ENCODE data around the gene TRPM6. TPM values are rescaled to one million over a fixed set of nuclear protein-coding genes. Genes with fewer than 3 reads are reported as not detected.

TRPM6 gene
- total and polyA plus RNA-seq, 2 experiments from 2014 or later, result 0.23 to 0.87 TPM

GRCh38 chr9:74770508-74771261 is 117.0 kb downstream of the TRPM6 start (continued):
- TF ChIP-seq EZH2phosphoT487 (IDR thresholded peaks at IDR 0.05; ENCODE audit: unreplicated experiment), result no peak
- TF ChIP-seq POLR2AphosphoS5 (IDR thresholded peaks at IDR 0.05; ENCODE audit: low read depth), result no peak
- TF ChIP-seq ZNF114 (CRISPR knock-in tag; IDR thresholded peaks at IDR 0.05), result no peak; the same call in 1 of the 2 replicates

DNA sequence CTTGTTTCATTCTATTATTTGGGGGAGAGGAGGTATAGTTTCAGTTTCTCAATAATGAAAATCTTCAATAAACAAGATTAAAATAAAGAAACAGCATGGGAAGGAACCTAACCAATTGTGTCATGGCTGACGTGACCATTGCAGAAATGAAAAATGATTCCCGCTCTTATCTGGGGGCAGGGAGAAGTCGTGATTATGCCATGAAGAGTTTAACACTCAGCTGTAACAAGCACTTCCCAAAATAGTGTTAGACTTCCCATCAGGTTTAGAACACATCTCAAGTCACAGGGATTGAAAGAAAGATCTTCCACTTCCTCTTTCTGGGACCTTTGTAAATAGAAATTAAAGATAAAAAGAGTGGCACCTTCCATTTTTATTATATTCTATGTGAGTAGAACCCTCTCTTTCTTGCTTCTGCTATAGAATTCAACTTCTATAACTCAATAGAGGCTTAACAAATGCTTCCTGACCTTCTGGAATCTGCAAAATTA is 122.2 kb downstream of the TRPM6 start:
- Histone ChIP-seq H3K4me2 (no peak overlapping the region), H3K4me1 (ENCODE audit: insufficient read depth) (peaks cover under 1% of the 10 kb centered on the region; the same call in 1 of the 2 replicates), H2AFZ (no peak overlapping the region), H3K36me3 (ENCODE audit: insufficient read depth) (no peaks in the 10 kb centered on the region), H3F3A (replicated peaks; ENCODE audit: low read depth) (no peaks in the 10 kb centered on the region), H3K9me2 (ENCODE audit: insufficient read depth) (no peaks in the 10 kb centered on the region), H3K79me2 (replicated peaks; ENCODE audit: insufficient read depth) (no peaks in the 10 kb centered on the region), H3K4me3 (no peak overlapping the region), H4K20me1 (replicated peaks; ENCODE audit: insufficient read depth) (no peaks in the 10 kb centered on the region), H3K27me3 (ENCODE audit: insufficient read depth) (no peaks in the 10 kb centered on the region), H3K27ac (ENCODE audit: low read depth) (no peak overlapping the region)
- no peak overlapping the region for H3K4me3 Mint-ChIP-seq
- DNase-seq (ENCODE audit: low spot score) (no peak), ATAC-seq (no peak)
- H3K27me3 Mint-ChIP-seq (ENCODE audit: insufficient read depth, low read depth, poor library complexity), result peaks cover 4% of the 10 kb centered on the region
- no peak overlapping the region for H3K27ac Mint-ChIP-seq
- no peaks in the 10 kb centered on the region; the same call in 1 of the 3 replicates for H3K4me1 Mint-ChIP-seq
- H3K9me3 Mint-ChIP-seq, result no peaks in the 10 kb centered on the region
- no peaks in the 10 kb centered on the region for H3K36me3 Mint-ChIP-seq (ENCODE audit: low read depth)
- TF ChIP-seq, protein P1, sequence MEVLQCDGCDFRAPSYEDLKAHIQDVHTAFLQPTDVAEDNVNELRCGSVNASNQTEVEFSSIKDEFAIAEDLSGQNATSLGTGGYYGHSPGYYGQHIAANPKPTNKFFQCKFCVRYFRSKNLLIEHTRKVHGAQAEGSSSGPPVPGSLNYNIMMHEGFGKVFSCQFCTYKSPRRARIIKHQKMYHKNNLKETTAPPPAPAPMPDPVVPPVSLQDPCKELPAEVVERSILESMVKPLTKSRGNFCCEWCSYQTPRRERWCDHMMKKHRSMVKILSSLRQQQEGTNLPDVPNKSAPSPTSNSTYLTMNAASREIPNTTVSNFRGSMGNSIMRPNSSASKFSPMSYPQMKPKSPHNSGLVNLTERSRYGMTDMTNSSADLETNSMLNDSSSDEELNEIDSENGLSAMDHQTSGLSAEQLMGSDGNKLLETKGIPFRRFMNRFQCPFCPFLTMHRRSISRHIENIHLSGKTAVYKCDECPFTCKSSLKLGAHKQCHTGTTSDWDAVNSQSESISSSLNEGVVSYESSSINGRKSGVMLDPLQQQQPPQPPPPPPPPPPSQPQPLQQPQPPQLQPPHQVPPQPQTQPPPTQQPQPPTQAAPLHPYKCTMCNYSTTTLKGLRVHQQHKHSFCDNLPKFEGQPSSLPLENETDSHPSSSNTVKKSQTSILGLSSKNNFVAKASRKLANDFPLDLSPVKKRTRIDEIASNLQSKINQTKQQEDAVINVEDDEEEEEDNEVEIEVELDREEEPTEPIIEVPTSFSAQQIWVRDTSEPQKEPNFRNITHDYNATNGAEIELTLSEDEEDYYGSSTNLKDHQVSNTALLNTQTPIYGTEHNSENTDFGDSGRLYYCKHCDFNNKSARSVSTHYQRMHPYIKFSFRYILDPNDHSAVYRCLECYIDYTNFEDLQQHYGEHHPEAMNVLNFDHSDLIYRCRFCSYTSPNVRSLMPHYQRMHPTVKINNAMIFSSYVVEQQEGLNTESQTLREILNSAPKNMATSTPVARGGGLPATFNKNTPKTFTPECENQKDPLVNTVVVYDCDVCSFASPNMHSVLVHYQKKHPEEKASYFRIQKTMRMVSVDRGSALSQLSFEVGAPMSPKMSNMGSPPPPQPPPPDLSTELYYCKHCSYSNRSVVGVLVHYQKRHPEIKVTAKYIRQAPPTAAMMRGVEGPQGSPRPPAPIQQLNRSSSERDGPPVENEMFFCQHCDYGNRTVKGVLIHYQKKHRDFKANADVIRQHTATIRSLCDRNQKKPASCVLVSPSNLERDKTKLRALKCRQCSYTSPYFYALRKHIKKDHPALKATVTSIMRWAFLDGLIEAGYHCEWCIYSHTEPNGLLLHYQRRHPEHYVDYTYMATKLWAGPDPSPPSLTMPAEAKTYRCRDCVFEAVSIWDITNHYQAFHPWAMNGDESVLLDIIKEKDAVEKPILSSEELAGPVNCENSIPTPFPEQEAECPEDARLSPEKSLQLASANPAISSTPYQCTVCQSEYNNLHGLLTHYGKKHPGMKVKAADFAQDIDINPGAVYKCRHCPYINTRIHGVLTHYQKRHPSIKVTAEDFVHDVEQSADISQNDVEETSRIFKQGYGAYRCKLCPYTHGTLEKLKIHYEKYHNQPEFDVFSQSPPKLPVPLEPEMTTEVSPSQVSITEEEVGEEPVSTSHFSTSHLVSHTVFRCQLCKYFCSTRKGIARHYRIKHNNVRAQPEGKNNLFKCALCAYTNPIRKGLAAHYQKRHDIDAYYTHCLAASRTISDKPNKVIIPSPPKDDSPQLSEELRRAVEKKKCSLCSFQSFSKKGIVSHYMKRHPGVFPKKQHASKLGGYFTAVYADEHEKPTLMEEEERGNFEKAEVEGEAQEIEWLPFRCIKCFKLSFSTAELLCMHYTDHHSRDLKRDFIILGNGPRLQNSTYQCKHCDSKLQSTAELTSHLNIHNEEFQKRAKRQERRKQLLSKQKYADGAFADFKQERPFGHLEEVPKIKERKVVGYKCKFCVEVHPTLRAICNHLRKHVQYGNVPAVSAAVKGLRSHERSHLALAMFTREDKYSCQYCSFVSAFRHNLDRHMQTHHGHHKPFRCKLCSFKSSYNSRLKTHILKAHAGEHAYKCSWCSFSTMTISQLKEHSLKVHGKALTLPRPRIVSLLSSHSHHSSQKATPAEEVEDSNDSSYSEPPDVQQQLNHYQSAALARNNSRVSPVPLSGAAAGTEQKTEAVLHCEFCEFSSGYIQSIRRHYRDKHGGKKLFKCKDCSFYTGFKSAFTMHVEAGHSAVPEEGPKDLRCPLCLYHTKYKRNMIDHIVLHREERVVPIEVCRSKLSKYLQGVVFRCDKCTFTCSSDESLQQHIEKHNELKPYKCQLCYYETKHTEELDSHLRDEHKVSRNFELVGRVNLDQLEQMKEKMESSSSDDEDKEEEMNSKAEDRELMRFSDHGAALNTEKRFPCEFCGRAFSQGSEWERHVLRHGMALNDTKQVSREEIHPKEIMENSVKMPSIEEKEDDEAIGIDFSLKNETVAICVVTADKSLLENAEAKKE (CRISPR knock-in tag; IDR thresholded peaks at IDR 0.05), result no peak
- no peak for TF ChIP-seq STAT1 (IDR thresholded peaks at IDR 0.05; ENCODE audit: unreplicated experiment)
- no peak for TF ChIP-seq ETS1 (IDR thresholded peaks at IDR 0.05)
- TF ChIP-seq ZNF331 (CRISPR knock-in tag; IDR thresholded peaks at IDR 0.05; ENCODE audit: low read depth), result no peak
- TF ChIP-seq JUNB (IDR thresholded peaks at IDR 0.05; ENCODE audit: unreplicated experiment), result no peak
- TF ChIP-seq, protein P2, sequence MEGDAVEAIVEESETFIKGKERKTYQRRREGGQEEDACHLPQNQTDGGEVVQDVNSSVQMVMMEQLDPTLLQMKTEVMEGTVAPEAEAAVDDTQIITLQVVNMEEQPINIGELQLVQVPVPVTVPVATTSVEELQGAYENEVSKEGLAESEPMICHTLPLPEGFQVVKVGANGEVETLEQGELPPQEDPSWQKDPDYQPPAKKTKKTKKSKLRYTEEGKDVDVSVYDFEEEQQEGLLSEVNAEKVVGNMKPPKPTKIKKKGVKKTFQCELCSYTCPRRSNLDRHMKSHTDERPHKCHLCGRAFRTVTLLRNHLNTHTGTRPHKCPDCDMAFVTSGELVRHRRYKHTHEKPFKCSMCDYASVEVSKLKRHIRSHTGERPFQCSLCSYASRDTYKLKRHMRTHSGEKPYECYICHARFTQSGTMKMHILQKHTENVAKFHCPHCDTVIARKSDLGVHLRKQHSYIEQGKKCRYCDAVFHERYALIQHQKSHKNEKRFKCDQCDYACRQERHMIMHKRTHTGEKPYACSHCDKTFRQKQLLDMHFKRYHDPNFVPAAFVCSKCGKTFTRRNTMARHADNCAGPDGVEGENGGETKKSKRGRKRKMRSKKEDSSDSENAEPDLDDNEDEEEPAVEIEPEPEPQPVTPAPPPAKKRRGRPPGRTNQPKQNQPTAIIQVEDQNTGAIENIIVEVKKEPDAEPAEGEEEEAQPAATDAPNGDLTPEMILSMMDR (conservative IDR thresholded peaks at IDR 0.05; ENCODE audit: low read depth in 2 of 2), result no peak
- TF ChIP-seq ZNF114 (CRISPR knock-in tag; IDR thresholded peaks at IDR 0.05), result no peak
- TF ChIP-seq EZH2phosphoT487 (IDR thresholded peaks at IDR 0.05; ENCODE audit: unreplicated experiment), result no peak
- no peak for TF ChIP-seq POLR2AphosphoS5 (IDR thresholded peaks at IDR 0.05; ENCODE audit: low read depth)
- TF ChIP-seq EZH2 (IDR thresholded peaks at IDR 0.05; ENCODE audit: low read depth, unreplicated experiment), result no peak
- no peak for TF ChIP-seq REST (IDR thresholded peaks at IDR 0.05; ENCODE audit: unreplicated experiment)
